Right atrium auricular region (tissue), 2 donors: ENCODE results near the gene PGAP3. TPM values are rescaled to one million over a fixed set of nuclear protein-coding genes. Genes with fewer than 3 reads are reported as not detected.

ENCODE experiments used
- DNase-seq: peaks from one replicate; pipeline ENCODE4 v3.0.0-alpha.2; 2019; ENCODE audit warnings: low spot score
- H3K27ac ChIP-seq, 2 donors: fragments of 200-600 bp; sonication (generic); 1 replicate in 1 of 2; 2 replicates in 1 of 2; pipeline ENCODE4 v1.5.1; 2016 to 2019
- H3K27me3 ChIP-seq, 2 donors: fragments of 200-600 bp; sonication (generic); one replicate each; pipeline versions ENCODE4 v1.5.1 to v1.6.0; 2017 to 2019
- H3K36me3 ChIP-seq: fragments of 200-600 bp; sonication (generic); one replicate; pipeline ENCODE4 v1.5.1; 2016
- H3K4me1 ChIP-seq, 2 donors: fragments of 200-600 bp; sonication (generic); one replicate each; pipeline versions ENCODE4 v1.5.1 to v1.6.0; 2017 to 2019
- H3K4me3 ChIP-seq, 2 donors: fragments of 200-600 bp; sonication (generic); 1 replicate in 1 of 2; 2 replicates in 1 of 2; pipeline ENCODE4 v1.5.1; 2017 to 2019; ENCODE audit warnings: mild to moderate bottlenecking in 1 of 2, moderate library complexity in 1 of 2
- H3K9me3 ChIP-seq, 2 donors: fragments of 200-600 bp; sonication (generic); one replicate each; pipeline ENCODE4 v1.5.1; 2019
- CTCF ChIP-seq, 2 donors: fragments of 200-600 bp; sonication (generic); IDR thresholded peaks; one replicate each; pipeline ENCODE4 v1.5.1; 2019; ENCODE audit warnings: antibody characterized with exemption in 2 of 2
- total RNA-seq, 2 donors: library from RNA; depleted of rRNA; stranded (reverse); fragments of >200 nt; gene quantifications; one replicate each; pipeline ENCODE4 v1.1.0, GENCODE V29; 2016

The PGAP3 gene
- total RNA-seq, 2 donors from 2014 or later, result 14.0 to 21.6 TPM

DNA sequence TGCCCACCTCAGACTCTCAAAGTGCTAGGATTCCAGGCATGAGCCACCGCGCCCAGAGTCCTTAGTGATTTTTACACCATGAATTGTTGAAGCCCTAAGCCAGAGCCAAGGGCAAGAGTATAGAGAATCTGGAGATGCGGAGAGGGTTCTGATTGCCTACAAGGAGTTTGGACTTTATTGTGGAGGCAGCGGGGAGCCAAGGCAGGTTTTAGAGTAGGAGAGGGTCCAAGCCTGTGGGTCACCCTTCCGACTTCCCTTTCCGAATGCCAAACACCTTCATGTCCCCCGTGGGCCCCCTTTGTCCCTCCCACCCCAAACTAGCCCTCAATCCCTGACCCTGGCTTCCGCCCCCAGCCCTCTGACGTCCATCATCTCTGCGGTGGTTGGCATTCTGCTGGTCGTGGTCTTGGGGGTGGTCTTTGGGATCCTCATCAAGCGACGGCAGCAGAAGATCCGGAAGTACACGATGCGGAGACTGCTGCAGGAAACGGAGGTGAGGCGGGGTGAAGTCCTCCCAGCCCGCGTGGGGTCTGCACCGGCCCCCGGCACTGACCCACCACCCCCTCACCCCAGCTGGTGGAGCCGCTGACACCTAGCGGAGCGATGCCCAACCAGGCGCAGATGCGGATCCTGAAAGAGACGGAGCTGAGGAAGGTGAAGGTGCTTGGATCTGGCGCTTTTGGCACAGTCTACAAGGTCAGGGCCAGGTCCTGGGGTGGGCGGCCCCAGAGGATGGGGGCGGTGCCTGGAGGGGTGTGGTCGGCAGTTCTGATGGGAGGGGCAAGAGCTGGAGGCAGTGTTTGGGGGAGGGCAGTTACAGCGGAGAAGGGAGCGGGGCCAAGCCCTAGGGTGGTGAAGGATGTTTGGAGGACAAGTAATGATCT lies 35.4 kb upstream of the PGAP3 start:
- H3K27me3 ChIP-seq, result no peaks in the 10 kb centered on the region
- no peaks in the 10 kb centered on the region for H3K4me1 ChIP-seq
- H3K4me3 ChIP-seq, result no peak overlapping the region
- peaks cover 43% of the 10 kb centered on the region for H3K36me3 ChIP-seq
- no peak overlapping the region for H3K27ac ChIP-seq
- no peak for DNase-seq
- H3K9me3 ChIP-seq, result no peaks in the 10 kb centered on the region
- no peak for TF ChIP-seq CTCF (IDR thresholded peaks at IDR 0.05)

DNA sequence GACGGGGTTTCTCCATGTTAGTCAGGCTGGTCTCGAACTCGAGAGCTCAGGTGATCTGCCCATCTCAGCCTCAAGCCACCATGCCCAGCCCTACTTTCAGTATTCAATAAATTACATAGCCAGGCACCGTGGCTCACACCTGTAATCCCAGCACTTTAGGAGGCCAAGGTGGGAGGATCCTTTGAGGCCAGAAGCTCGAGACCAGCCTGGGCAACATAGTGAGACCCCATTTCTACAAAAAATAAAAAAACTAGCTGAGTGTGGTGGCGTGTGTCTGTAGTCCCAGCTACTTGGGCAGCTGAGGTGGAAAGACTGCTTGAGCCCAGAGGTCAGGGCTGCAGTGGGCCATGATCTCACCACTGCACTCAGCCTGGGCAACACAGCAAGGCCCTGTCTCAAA lies 34.2 kb upstream of the PGAP3 start:
- no peak for DNase-seq
- no peak overlapping the region for H3K27ac ChIP-seq

GRCh38 chr17:39719563-39720355 lies 31.9 kb upstream of the PGAP3 start:
- peaks cover 0 to 19% of the 10 kb centered on the region in 2 donors for H3K4me1 ChIP-seq
- no peak overlapping the region for H3K27ac ChIP-seq
- H3K27me3 ChIP-seq, result no peaks in the 10 kb centered on the region
- no peak for DNase-seq
- H3K4me3 ChIP-seq, result no peak overlapping the region
- peaks cover 49% of the 10 kb centered on the region for H3K36me3 ChIP-seq
- no peaks in the 10 kb centered on the region for H3K9me3 ChIP-seq
- no peak for TF ChIP-seq CTCF (IDR thresholded peaks at IDR 0.05)

More for the DNA sequence above, 34.2 kb upstream of the PGAP3 start:
- no peaks in the 10 kb centered on the region for H3K9me3 ChIP-seq
- H3K4me1 ChIP-seq, result peaks cover 0 to 2% of the 10 kb centered on the region in 2 donors
- peaks cover 48% of the 10 kb centered on the region for H3K36me3 ChIP-seq
- TF ChIP-seq CTCF (IDR thresholded peaks at IDR 0.05), result no peak
- H3K27me3 ChIP-seq, result no peaks in the 10 kb centered on the region
- no peak overlapping the region for H3K4me3 ChIP-seq

- no peaks in the 10 kb centered on the region for H3K9me3 ChIP-seq
- H3K4me1 ChIP-seq, result peaks cover 0 to 19% of the 10 kb centered on the region in 2 donors
- TF ChIP-seq CTCF (IDR thresholded peaks at IDR 0.05), result no peak
- no peak overlapping the region for H3K27ac ChIP-seq
- peaks cover 49% of the 10 kb centered on the region for H3K36me3 ChIP-seq
- H3K27me3 ChIP-seq, result no peaks in the 10 kb centered on the region
- H3K4me3 ChIP-seq, result no peak overlapping the region
- no peak for DNase-seq
Observed at GRCh38 chr17:39717660-39718059, 29.8 kb upstream of the PGAP3 start.

- peak overlapping the region; percentile 59 to 65 for H3K27ac ChIP-seq
- H3K4me1 ChIP-seq, result peaks cover 0 to 19% of the 10 kb centered on the region in 2 donors
- no peaks in the 10 kb centered on the region for H3K27me3 ChIP-seq
- DNase-seq, result no peak
- H3K4me3 ChIP-seq, result no peak overlapping the region
- peaks cover 55% of the 10 kb centered on the region for H3K36me3 ChIP-seq
- TF ChIP-seq CTCF (IDR thresholded peaks at IDR 0.05), result no peak
- H3K9me3 ChIP-seq, result no peaks in the 10 kb centered on the region
Observed at GRCh38 chr17:39716879-39717536, 29.2 kb upstream of the PGAP3 start.
